Renal pelvis (tissue), 4 donors: Measurements from ENCODE around the gene SUGCT. TPM values are rescaled to one million over a fixed set of nuclear protein-coding genes. Genes with fewer than 3 reads are reported as not detected.

Experiments
- DNase-seq: peaks from one replicate; pipeline ENCODE4 v3.0.0-alpha.2; 2013
- polyA plus RNA-seq, 3 donors: library from polyadenylated mRNA; unstranded; fragments of 120-200 nt; gene quantifications; one replicate each; pipeline ENCODE4 v1.2.1, GENCODE V29; 2013; ENCODE audit not compliant: insufficient read length in 3 of 3

The SUGCT gene
- polyA plus RNA-seq, 3 donors: 12.2 to 14.5 (median 14.0) TPM

- DNase-seq: no peak
Observed at GRCh38 chr7:40763319-40764287, 628.8 kb downstream of the SUGCT start.

GRCh38 chr7:40765639-40766038 lies 630.8 kb downstream of the SUGCT start:
- DNase-seq: no peak

- DNase-seq: no peak
Observed at GRCh38 chr7:40772096-40772495, 637.3 kb downstream of the SUGCT start.

- DNase-seq: no peak
Observed at GRCh38 chr7:40773656-40774055, 638.9 kb downstream of the SUGCT start.

- DNase-seq: no peak
Observed at GRCh38 chr7:40775877-40776276, 641.1 kb downstream of the SUGCT start.

- DNase-seq: no peak
Observed at GRCh38 chr7:40777730-40778312, 643.0 kb downstream of the SUGCT start.

GRCh38 chr7:40780460-40780859 lies 645.7 kb downstream of the SUGCT start:
- DNase-seq: no peak

- DNase-seq: no peak
Observed at GRCh38 chr7:40782836-40783235, 648.0 kb downstream of the SUGCT start.

GRCh38 chr7:40784176-40784575 lies 649.4 kb downstream of the SUGCT start:
- DNase-seq: no peak

GRCh38 chr7:40786909-40787308 lies 652.1 kb downstream of the SUGCT start:
- no peak for DNase-seq

GRCh38 chr7:40793132-40793531 lies 658.3 kb downstream of the SUGCT start:
- DNase-seq: no peak

- no peak for DNase-seq
Observed at GRCh38 chr7:40795607-40796006, 660.8 kb downstream of the SUGCT start.

- no peak for DNase-seq
Observed at GRCh38 chr7:40796723-40797122, 661.9 kb downstream of the SUGCT start.

GRCh38 chr7:40798613-40799012 lies 663.8 kb downstream of the SUGCT start:
- no peak for DNase-seq

GRCh38 chr7:40799493-40800403 lies 664.9 kb downstream of the SUGCT start:
- DNase-seq: no peak

GRCh38 chr7:40800771-40801170 lies 666.0 kb downstream of the SUGCT start:
- DNase-seq: no peak

GRCh38 chr7:40802497-40802896 lies 667.7 kb downstream of the SUGCT start:
- no peak for DNase-seq

GRCh38 chr7:40804477-40805215 lies 669.8 kb downstream of the SUGCT start:
- DNase-seq: no peak

GRCh38 chr7:40805361-40805760 lies 670.6 kb downstream of the SUGCT start:
- no peak for DNase-seq

- no peak for DNase-seq
Observed at GRCh38 chr7:40808378-40808942, 673.7 kb downstream of the SUGCT start.

- DNase-seq: no peak
Observed at GRCh38 chr7:40810274-40810673, 675.5 kb downstream of the SUGCT start.
